CD4-positive, CD25-positive, alpha-beta regulatory T cell (primary cell): ENCODE measurements around the gene TSPAN15. TPM values are rescaled to one million over a fixed set of nuclear protein-coding genes. Genes with fewer than 3 reads are reported as not detected.

Experiments used
- ATAC-seq, 2 donors: fragments of 150-1000 bp; cut with Tn5 transposase; one replicate each; pipeline ENCODE4 v1.10.0; 2021; ENCODE audit warnings: low read depth in 2 of 2, moderate number of reproducible peaks in 2 of 2, moderate library complexity in 1 of 2
- DNase-seq, 3 donors: peaks; one replicate each; pipeline versions ENCODE4 v3.0.0 to v3.0.0-alpha.2; 2012 to 2022; ENCODE audit warnings: mixed read lengths in 1 of 3
- H3K27ac ChIP-seq: one replicate; pipeline ENCODE4 v1.7.0; 2013; ENCODE audit warnings: mild to moderate bottlenecking, low read length; ENCODE audit not compliant: insufficient read depth, poor library complexity, severe bottlenecking
- H3K27me3 ChIP-seq: one replicate; pipeline ENCODE4 v1.7.0; 2013; ENCODE audit warnings: low read length; ENCODE audit not compliant: control insufficient read depth, insufficient read depth
- H3K36me3 ChIP-seq: one replicate; pipeline ENCODE4 v1.7.0; 2013; ENCODE audit warnings: mild to moderate bottlenecking, low read length, moderate library complexity; ENCODE audit not compliant: control insufficient read depth, insufficient read depth
- H3K4me1 ChIP-seq: 2 replicates; pipeline ENCODE4 v1.7.0; 2013; ENCODE audit warnings: mild to moderate bottlenecking, low read length; ENCODE audit not compliant: insufficient read depth, control insufficient read depth, poor library complexity, severe bottlenecking
- H3K4me3 ChIP-seq: one replicate; pipeline ENCODE4 v1.7.0; 2013; ENCODE audit warnings: low read depth, mild to moderate bottlenecking, low read length, moderate library complexity
- H3K9me3 ChIP-seq, 2 experiments: 1 replicate in 1 of 2; 2 replicates in 1 of 2; pipeline ENCODE4 v1.7.0; 2013; ENCODE audit warnings: low read length in 2 of 2, mild to moderate bottlenecking in 1 of 2, moderate library complexity in 1 of 2; ENCODE audit not compliant: control insufficient read depth in 2 of 2
- H3K27ac Mint-ChIP-seq, 3 donors: one replicate each; pipeline ENCODE4 v1.8.0; 2020 to 2022; ENCODE audit warnings: mild to moderate bottlenecking in 3 of 3, mixed read lengths in 3 of 3, moderate library complexity in 2 of 3
- H3K27me3 Mint-ChIP-seq: one replicate; pipeline ENCODE4 v1.8.0; 2022; ENCODE audit warnings: mild to moderate bottlenecking, mixed read lengths
- H3K36me3 Mint-ChIP-seq: one replicate; pipeline ENCODE4 v1.8.0; 2020; ENCODE audit warnings: mixed read lengths
- H3K4me1 Mint-ChIP-seq, 4 donors: one replicate each; pipeline ENCODE4 v1.8.0; 2020 to 2022; ENCODE audit warnings: mixed read lengths in 4 of 4, mild to moderate bottlenecking in 1 of 4
- H3K4me3 Mint-ChIP-seq, 4 donors: one replicate each; pipeline ENCODE4 v1.8.0; 2020 to 2022; ENCODE audit warnings: mild to moderate bottlenecking in 4 of 4, mixed read lengths in 4 of 4, moderate library complexity in 3 of 4
- H3K9me3 Mint-ChIP-seq, 7 donors: one replicate each; pipeline ENCODE4 v1.8.0; 2020 to 2022; ENCODE audit warnings: mixed read lengths in 7 of 7, mild to moderate bottlenecking in 3 of 7, moderate library complexity in 2 of 7
- polyA plus RNA-seq, 4 donors: library from polyadenylated mRNA; unstranded; fragments of 300-500 nt; fragmentation: Illumina TruSeq; gene quantifications; one replicate each; pipeline ENCODE4 v1.2.3, GENCODE V29; 2021
- total RNA-seq: library from RNA; stranded (reverse); gene quantifications from one replicate; pipeline ENCODE4 v1.2.3, GENCODE V29; 2022

The TSPAN15 gene
- total and polyA plus RNA-seq, 5 donors from 2014 or later = 1.5 to 6.0 (median 3.4) TPM

DNA sequence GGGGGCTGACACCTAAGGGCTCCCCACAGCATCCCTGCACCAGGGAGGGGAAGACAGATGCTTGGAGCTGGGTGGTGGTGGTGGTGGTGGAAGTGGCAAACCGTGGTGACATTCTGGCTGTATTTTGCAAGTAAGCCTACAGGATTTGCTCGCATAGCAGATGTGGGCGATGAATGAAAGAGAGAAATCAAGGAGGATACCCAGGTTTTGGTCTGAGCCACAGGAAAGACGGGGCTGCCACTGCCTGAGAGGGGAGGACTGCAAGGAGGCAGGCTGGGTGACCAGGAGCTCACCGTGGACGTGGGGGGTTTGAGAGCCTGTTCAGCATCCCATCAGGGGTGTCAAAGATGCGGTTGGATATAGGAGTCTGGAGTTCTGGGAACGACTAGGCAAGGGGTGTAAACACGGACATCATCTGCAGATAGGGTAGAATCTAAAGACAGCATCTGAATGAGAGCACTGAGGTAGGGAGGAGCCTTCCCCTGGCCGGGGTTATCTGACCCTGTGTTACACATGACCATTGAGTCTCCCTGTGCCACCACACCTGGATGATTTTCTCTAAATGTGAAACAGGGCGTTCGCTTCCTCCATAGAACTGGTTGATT is 49.7 kb downstream of the TSPAN15 start:
- Mint-ChIP-seq H3K36me3 (peaks cover 3% of the 10 kb centered on the region), H3K27ac (peak overlapping the region in 2 of 3 donors; percentile 75 to 79), H3K4me1 (peaks cover 0 to 13% (median under 1%) of the 10 kb centered on the region in 4 donors), H3K4me3 (no peak overlapping the region), H3K27me3 (no peaks in the 10 kb centered on the region), H3K9me3 (no peaks in the 10 kb centered on the region)
- Histone ChIP-seq H3K27me3 (no peaks in the 10 kb centered on the region), H3K27ac (no peak overlapping the region), H3K36me3 (no peaks in the 10 kb centered on the region), H3K4me1 (no peaks in the 10 kb centered on the region), H3K9me3 (no peaks in the 10 kb centered on the region), H3K4me3 (no peak overlapping the region)
- ATAC-seq = no peak
- DNase-seq = no peak

DNA sequence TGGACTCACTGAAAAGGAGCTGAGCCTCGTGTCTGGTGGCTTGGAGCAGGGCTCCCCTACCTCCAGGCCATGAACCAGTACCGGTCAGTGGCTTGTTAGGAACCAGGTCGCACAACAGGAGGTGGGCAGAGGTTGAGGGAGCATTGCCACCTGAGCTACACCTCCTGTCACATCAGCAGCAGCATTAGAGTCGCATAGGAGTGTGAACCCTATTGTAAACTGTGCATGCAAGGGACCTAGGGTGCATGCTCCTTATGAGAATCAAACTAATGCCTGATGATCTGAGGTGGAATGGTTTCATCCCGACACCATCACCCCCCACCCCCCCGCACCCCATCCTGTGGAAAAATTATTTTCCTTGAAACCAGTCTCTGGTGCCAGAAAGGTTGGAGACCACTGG is 50.4 kb downstream of the TSPAN15 start:
- no peak for DNase-seq

GRCh38 chr10:69502589-69502988 is 51.3 kb downstream of the TSPAN15 start:
- no peak for DNase-seq
- H3K36me3 ChIP-seq = no peaks in the 10 kb centered on the region
- H3K4me1 ChIP-seq = peaks cover 10% of the 10 kb centered on the region

More for the DNA sequence above, 50.4 kb downstream of the TSPAN15 start:
- no peaks in the 10 kb centered on the region for H3K9me3 ChIP-seq
- no peaks in the 10 kb centered on the region for H3K27me3 ChIP-seq
- Mint-ChIP-seq H3K36me3 (peaks cover 3% of the 10 kb centered on the region), H3K4me1 (peaks cover 0 to 18% (median 3%) of the 10 kb centered on the region in 4 donors), H3K27me3 (no peaks in the 10 kb centered on the region), H3K27ac (no peak overlapping the region), H3K9me3 (no peaks in the 10 kb centered on the region), H3K4me3 (no peak overlapping the region)
- no peaks in the 10 kb centered on the region for H3K36me3 ChIP-seq
- H3K4me1 ChIP-seq = peaks cover under 1% of the 10 kb centered on the region
- no peak for ATAC-seq
- H3K27ac ChIP-seq = no peak overlapping the region
- no peak overlapping the region for H3K4me3 ChIP-seq

GRCh38 chr10:69503001-69503895 is 52.0 kb downstream of the TSPAN15 start:
- H3K4me1 Mint-ChIP-seq = peaks cover 0 to 22% (median 14%) of the 10 kb centered on the region in 4 donors
- H3K9me3 Mint-ChIP-seq = no peaks in the 10 kb centered on the region
- H3K4me3 ChIP-seq = no peak overlapping the region
- ATAC-seq (no peak), DNase-seq (no peak)
- H3K4me3 Mint-ChIP-seq = no peak overlapping the region
- H3K27ac Mint-ChIP-seq = no peak overlapping the region
- peaks cover 3% of the 10 kb centered on the region for H3K36me3 Mint-ChIP-seq
- no peak overlapping the region for H3K27ac ChIP-seq
- H3K36me3 ChIP-seq = no peaks in the 10 kb centered on the region
- H3K4me1 ChIP-seq = peaks cover 15% of the 10 kb centered on the region
- H3K27me3 Mint-ChIP-seq = no peaks in the 10 kb centered on the region
- no peaks in the 10 kb centered on the region for H3K9me3 ChIP-seq
- H3K27me3 ChIP-seq = no peaks in the 10 kb centered on the region

More at GRCh38 chr10:69502589-69502988, 51.3 kb downstream of the TSPAN15 start:
- no peak overlapping the region for H3K27ac ChIP-seq
- H3K27me3 Mint-ChIP-seq = no peaks in the 10 kb centered on the region
- no peak overlapping the region for H3K4me3 Mint-ChIP-seq
- no peak overlapping the region for H3K27ac Mint-ChIP-seq
- H3K27me3 ChIP-seq = no peaks in the 10 kb centered on the region
- no peaks in the 10 kb centered on the region for H3K9me3 Mint-ChIP-seq
- peaks cover 3% of the 10 kb centered on the region for H3K36me3 Mint-ChIP-seq
- peaks cover 0 to 23% (median 9%) of the 10 kb centered on the region in 4 donors for H3K4me1 Mint-ChIP-seq
- no peak for ATAC-seq
- no peaks in the 10 kb centered on the region for H3K9me3 ChIP-seq
- H3K4me3 ChIP-seq = no peak overlapping the region

DNA sequence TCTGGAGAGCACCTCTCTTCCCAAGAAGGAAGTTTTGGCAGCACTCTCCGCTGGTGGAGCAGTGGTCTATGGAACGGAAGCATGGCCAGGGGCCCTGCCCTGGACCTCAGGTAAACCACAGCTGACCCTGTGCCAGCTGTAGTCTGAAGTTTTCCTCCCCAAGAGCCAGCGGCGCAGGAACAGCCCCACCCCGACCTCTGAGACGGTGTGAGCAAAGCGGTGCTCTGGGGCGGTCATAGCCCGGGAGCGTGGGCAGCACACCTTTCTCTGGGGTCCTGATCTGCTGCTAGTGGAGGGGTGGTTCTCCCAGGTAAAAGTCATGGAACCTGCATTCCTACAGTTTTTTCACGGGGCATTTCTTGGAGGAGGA is 52.6 kb downstream of the TSPAN15 start:
- ATAC-seq = no peak
- Mint-ChIP-seq H3K27ac (peak overlapping the region in 1 of 3 donors; percentile 78), H3K4me1 (peaks cover 0 to 24% (median 14%) of the 10 kb centered on the region in 4 donors), H3K27me3 (no peaks in the 10 kb centered on the region), H3K9me3 (no peaks in the 10 kb centered on the region), H3K36me3 (peaks cover 3% of the 10 kb centered on the region), H3K4me3 (no peak overlapping the region)
- Histone ChIP-seq H3K4me1 (peaks cover 15% of the 10 kb centered on the region), H3K9me3 (no peaks in the 10 kb centered on the region), H3K36me3 (no peaks in the 10 kb centered on the region), H3K27ac (no peak overlapping the region), H3K4me3 (no peak overlapping the region), H3K27me3 (no peaks in the 10 kb centered on the region)
- DNase-seq = no peak

DNA sequence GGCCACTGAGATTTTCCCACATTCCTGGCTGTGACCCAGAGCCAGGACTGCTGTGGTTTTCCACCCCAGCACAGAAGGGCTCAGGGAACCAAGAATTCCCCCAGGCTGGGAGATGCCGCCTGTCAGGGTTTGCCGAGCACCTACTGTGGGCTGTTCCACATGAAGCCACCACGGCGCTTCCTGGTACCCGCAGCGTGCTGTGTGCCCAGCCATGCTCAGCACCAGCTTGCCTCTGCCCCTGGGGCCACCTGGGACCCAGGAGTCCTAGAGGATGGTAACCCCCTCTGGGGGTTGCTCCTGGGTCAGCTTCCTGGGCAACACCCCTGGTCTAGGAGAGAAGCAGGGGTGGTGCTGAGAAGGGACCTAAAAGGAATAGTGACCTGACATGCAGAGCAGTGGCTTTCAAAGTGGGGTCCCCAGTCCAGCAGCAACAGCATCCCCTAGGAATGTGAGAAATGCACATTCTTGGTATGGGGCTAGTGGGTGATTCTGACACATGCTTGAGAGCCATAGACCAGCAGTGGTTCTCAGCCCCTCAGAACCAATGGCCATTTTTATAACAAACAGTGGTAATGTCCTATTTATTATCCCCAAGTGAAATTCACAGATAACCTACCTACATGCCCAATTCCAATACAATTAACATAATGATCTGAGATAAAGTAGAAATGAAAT is 53.4 kb downstream of the TSPAN15 start:
- Histone ChIP-seq H3K4me1 (peaks cover 15% of the 10 kb centered on the region), H3K27ac (no peak overlapping the region), H3K9me3 (no peaks in the 10 kb centered on the region), H3K4me3 (no peak overlapping the region), H3K36me3 (no peaks in the 10 kb centered on the region), H3K27me3 (no peaks in the 10 kb centered on the region)
- no peak overlapping the region for H3K4me3 Mint-ChIP-seq
- peaks cover 3% of the 10 kb centered on the region for H3K36me3 Mint-ChIP-seq
- H3K27me3 Mint-ChIP-seq = no peaks in the 10 kb centered on the region
- H3K9me3 Mint-ChIP-seq = no peaks in the 10 kb centered on the region
- DNase-seq (no peak), ATAC-seq (no peak)
- H3K27ac Mint-ChIP-seq = peak overlapping the region in 2 of 3 donors; percentile 23 to 65
- peaks cover 0 to 24% (median 14%) of the 10 kb centered on the region in 4 donors for H3K4me1 Mint-ChIP-seq

DNA sequence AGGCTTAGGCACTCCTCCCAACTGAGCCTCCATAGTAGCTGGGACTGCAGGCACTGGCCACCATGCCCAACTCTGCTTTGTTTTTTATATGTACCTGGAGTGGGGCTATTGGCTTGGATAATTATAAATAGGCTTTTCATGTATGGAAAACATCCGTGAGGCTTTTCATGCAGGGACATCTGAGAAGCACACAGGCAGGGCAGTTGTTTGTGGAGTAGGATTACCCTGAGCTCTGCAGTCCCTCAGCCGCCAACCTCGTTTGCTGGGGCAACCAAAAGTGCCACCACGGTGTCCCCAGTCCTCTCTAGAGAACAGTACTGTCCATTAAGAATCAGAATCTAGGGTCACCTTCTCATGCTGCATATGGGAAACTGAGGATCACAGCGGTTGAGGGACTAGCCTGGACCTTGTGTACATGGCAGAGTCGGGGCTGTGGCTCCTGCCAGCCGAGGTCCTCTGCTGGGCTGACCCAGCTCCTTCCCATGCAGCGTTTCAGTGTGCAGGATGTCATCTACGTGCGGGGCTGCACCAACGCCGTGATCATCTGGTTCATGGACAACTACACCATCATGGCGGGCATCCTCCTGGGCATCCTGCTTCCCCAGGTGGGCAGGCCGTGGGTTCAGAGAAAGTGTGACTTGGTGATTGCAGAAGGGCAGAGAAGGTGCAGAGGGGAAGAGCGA is 54.5 kb downstream of the TSPAN15 start:
- H3K4me1 Mint-ChIP-seq = peaks cover 0 to 24% (median 14%) of the 10 kb centered on the region in 4 donors
- no peaks in the 10 kb centered on the region for H3K27me3 Mint-ChIP-seq
- Histone ChIP-seq H3K4me3 (no peak overlapping the region), H3K27me3 (no peaks in the 10 kb centered on the region), H3K4me1 (peaks cover 15% of the 10 kb centered on the region), H3K36me3 (no peaks in the 10 kb centered on the region), H3K27ac (no peak overlapping the region), H3K9me3 (no peaks in the 10 kb centered on the region)
- no peaks in the 10 kb centered on the region for H3K36me3 Mint-ChIP-seq
- ATAC-seq (no peak), DNase-seq (no peak)
- peak overlapping the region in 1 of 4 donors; percentile 39 for H3K4me3 Mint-ChIP-seq
- H3K27ac Mint-ChIP-seq = peak overlapping the region; percentile 53 to 78 (median 65)
- H3K9me3 Mint-ChIP-seq = no peaks in the 10 kb centered on the region
